Glomerular endothelial cell (primary cell): Measurements from ENCODE around the gene CCDC148. TPM values are rescaled to one million over a fixed set of nuclear protein-coding genes. Genes with fewer than 3 reads are reported as not detected.

Source experiments
- DNase-seq: peaks from one replicate; pipeline ENCODE4 v3.0.0-alpha.2; 2011; ENCODE audit warnings: low read depth, low spot score; ENCODE audit errors: extremely low read depth
- total RNA-seq: library from RNA; depleted of rRNA; stranded (reverse); fragments of >200 nt; gene quantifications from 2 replicates; pipeline ENCODE4 v1.2.3, GENCODE V29; 2015

Gene CCDC148
- total RNA-seq = 0.35 and 1.2 TPM in 2 replicates

- no peak for DNase-seq
These were observed at the start of gene CCDC148, which contains the start of gene PKP4 for GRCh38 chr2:158456309-158457066. Gene CCDC148 (minus strand): TSS chr2:158456753. CDS start chr2:158456439, 314 bp downstream. Gene PKP4 (plus strand): TSS chr2:158456952. CDS start chr2:158533185, 76,233 bp downstream.

- no peak for DNase-seq
These were observed 48.9 kb upstream of the CCDC148 start for GRCh38 chr2:158505448-158505934.

DNA sequence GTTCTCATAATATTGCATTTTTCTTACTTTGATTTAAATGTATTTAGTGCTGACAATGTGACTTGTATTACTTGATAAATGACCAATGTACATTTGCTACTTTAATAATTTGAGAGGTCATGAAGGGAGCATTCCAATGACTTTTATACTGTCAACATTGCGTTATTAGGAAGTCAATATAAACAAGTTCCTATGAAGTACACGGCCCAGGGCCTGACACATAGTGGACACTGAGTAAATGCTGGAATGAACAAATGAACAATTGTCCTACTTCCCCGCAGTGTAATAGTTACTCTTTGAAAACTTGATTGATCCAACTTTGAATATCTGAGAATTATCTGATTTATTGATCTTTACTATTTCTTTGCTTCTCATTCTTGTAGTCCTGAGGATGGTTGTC is 47.5 kb upstream of the CCDC148 start:
- DNase-seq = no peak

- DNase-seq = no peak
These were observed 46.4 kb upstream of the CCDC148 start for GRCh38 chr2:158502974-158503373.

DNA sequence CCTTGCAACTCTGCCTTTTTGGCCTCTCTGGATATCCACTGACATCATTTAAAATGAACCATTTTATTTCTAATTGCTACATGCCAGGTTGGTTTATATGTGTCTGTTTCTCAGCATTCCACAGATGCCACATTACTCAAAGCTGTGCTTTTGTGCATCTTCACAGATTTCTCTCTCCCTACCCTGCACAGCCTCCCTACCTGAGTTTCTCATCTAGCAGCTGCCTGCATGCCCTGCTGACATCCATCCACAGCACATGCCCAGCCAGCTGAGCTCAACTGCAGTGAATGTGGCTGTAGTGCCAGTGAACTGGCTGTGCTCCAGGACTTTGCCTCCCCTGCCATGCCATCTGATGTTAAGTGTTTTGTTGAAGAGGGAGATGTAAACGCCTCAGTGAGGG is 44.7 kb upstream of the CCDC148 start:
- no peak for DNase-seq

DNA sequence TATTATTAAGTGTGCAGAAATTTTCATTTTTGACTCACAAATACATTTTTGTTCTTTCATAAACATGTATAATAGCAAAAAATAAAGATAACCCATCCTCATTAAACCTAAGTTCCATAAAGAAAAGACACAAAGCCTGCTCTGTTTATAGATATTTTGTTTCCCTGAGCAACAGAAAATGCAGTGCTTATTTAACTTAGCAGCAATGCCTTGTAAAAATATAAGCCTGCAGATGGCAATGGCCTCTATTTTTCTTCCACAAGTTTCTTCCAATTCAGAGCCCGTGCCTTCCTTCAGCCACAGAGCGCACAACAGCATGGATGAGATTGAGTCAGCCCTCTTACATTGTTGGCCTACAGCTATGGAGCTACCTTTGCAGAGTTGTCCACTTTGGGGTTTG is 43.8 kb upstream of the CCDC148 start:
- no peak for DNase-seq

DNA sequence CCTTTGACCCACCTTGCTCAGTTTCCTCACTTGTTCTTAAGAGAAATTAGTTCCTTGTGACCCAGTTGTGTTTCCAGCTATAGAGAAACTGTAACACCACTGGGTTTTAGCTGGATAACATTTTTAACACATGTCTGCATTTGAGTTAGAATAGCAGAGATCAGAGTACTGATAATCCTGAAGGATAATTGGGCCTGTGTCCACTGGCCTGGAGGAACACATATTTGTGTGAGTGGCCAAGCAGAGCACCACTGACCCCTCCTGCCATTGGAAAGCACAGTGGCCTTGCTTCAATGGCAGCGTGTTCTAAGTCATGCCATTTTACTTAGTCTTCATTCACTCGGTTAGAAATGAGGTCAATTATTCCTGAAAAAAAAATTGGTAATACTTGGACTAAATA is 42.8 kb upstream of the CCDC148 start:
- DNase-seq = no peak

DNA sequence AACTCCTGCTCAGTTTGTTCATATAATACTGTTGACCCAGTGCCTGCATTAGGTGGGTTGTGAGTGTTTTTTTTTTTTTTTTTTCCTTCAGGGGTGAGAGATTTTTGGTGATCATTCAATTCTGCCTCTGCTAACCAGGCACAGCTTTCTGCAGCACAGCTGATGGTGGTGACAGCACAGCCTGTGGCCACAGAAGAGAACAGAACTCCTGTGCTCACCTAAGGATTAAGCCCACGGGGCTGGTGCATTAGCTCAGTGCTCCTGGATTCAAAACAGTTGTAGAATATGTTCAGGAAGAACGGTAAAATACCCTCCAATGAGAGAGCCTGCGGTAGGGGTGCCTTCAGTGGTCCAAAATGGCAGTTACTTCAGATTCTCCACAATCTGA is 42.2 kb upstream of the CCDC148 start:
- DNase-seq = no peak

DNA sequence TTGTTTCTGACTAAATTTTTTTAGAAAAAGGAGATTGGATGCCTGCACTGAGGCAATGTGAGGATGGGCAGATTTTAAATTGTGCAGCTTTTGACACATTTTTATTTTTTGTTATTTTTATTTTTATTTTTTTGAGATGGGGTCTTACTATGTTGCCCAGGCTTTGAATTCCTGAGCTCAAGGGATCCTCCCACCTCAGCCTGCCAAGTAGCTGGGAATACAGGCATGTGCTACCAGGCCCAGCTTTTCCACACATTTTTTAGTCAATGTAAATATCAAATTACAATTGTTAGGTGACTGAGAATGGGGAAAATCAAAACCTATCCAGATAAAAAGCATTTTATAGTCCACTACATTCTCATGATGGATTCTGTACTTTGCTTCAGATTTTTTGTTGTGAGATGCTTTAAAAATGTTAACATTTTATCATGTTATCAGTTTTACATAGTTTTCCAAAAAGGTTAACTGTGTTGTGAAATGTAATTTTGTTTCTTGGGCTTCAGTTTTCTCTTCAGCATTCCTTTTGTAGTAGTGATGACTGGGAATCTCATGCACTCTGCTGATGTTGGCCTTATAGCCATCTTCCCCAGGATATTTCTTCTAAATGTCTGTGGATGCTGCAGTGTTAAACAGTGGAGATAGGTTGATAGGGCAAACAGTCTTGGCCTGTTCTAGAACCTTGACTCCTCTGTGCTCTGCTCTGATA is 41.6 kb upstream of the CCDC148 start:
- DNase-seq = no peak

- no peak for DNase-seq
These were observed 40.9 kb upstream of the CCDC148 start for GRCh38 chr2:158497486-158497885.

GRCh38 chr2:158496986-158497385 is 40.4 kb upstream of the CCDC148 start:
- DNase-seq = no peak

GRCh38 chr2:158495175-158495574 is 38.6 kb upstream of the CCDC148 start:
- DNase-seq = no peak

- DNase-seq = no peak
These were observed 36.9 kb upstream of the CCDC148 start for GRCh38 chr2:158493458-158493857.

DNA sequence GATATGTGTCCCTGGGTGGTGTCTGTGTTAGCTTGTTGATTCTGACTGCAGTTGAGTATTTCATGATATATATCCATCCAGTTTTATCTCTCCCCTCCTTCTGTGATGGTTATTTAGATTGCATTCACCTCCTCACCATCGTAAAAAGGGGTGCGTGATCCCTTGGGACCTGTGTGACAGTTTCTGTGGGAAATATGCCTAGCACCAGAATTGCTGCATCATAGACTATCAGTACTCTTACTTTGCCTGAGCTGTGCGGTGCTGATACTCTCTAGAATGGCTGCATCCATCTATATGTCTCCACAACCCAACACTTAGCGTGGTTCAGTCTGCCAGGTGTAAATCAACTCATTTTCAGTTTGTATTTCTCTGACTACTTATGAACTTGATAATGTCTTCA is 34.5 kb upstream of the CCDC148 start:
- no peak for DNase-seq

DNA sequence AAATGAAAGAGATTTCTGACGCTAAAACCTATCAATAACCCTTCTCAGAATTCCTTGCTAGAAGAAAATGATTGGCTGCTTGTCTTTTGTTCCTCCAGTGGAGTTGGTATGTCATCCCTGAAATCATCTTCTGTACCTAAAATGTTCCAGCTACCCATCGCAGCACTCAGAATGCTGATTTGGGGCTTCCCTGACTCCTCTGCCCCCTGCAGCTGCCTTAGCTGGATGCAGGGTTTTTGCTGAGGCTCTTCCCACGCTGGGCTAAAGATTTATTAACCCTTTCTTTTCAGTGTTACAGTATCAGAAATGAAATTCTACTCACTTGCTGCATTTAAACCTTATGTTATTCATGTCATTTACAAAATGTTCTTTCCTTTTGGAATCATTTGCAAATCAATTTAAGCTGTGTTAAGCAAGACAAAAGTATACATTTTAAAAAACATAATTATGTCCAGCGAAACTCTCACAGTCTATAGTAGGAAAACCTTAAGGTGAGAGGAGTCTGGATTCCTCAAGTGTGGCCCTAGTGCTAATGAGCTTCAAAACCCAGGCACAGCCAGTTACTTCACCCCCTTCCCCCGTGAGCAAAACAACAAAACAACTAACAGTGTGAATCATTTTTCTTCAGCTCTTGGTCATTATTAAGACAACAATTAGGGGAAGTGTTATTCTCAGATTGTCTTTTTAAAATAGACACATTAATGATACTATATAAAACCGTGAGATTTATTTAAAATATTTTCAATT is 33.0 kb upstream of the CCDC148 start:
- no peak for DNase-seq

- DNase-seq = no peak
These were observed 32.1 kb upstream of the CCDC148 start for GRCh38 chr2:158488442-158489216.

DNA sequence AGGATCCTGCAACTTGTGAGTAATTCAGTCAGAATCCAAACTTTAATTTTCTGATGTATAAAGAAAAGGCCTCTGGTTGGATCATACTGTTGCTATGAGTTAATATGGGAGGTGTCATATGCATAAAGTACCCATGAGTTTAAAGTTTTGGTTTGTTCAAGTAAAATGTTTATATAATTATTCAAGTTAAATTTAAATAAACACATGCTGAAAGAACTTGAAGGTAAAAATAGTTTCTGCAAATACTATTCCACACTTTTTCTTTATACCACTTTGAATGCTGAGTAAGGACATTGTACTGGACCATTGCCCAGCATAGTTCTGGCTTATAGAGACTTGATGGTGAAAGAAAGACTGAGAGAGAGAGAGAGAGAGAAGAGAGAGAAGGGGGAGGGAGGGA is 30.9 kb upstream of the CCDC148 start:
- DNase-seq = no peak

DNA sequence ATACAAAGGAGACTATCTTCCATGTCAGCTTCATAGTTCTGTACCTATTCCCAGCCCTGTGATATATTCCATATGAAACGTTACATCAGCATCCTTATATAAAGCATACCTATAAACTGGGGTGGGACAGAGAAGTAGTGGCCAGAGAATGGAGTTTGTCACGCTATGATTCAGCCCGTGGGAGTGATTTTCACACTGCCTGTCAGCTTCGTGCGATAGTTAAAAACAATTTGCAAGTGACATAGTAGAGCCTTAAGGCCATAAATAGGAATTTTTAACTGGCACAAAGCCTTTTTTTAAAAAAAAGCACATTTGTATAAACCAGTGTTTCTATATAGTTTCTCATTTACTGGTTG is 30.4 kb upstream of the CCDC148 start:
- DNase-seq = no peak

- no peak for DNase-seq
These were observed 29.8 kb upstream of the CCDC148 start for GRCh38 chr2:158486150-158486969.
